Karpas-422 (cell line): ENCODE data around the gene KRTAP19-8. TPM values are rescaled to one million over a fixed set of nuclear protein-coding genes. Genes with fewer than 3 reads are reported as not detected.

Experiments
- DNase-seq: peaks from one replicate; pipeline ENCODE4 v3.0.0-alpha.2; 2015
- H2AFZ ChIP-seq: fragments of 200-600 bp; sonication (generic); 2 replicates; pipeline ENCODE4 v1.6.1; 2014; ENCODE audit warnings: antibody characterized with exemption, low read length, mixed read lengths
- H3K27ac ChIP-seq: fragments of 200-600 bp; sonication (generic); 2 replicates; pipeline ENCODE4 v1.5.1; 2014; ENCODE audit warnings: mild to moderate bottlenecking, low read length, moderate library complexity
- H3K27me3 ChIP-seq: fragments of 200-600 bp; sonication (generic); 2 replicates; pipeline ENCODE4 v1.6.1; 2014; ENCODE audit warnings: low read length, mixed read lengths
- H3K36me3 ChIP-seq: fragments of 200-600 bp; sonication (generic); 2 replicates; pipeline ENCODE4 v1.6.1; 2014; ENCODE audit warnings: low read length, mixed read lengths; ENCODE audit not compliant: insufficient read depth
- H3K4me1 ChIP-seq: fragments of 200-600 bp; sonication (generic); 2 replicates; pipeline ENCODE4 v1.6.1; 2014; ENCODE audit warnings: mild to moderate bottlenecking, low read length, mixed read lengths
- H3K4me2 ChIP-seq: fragments of 200-600 bp; sonication (generic); 2 replicates; pipeline ENCODE4 v1.6.1; 2014; ENCODE audit warnings: low read length, low read depth, mild to moderate bottlenecking; ENCODE audit not compliant: poor library complexity, severe bottlenecking
- H3K4me3 ChIP-seq: fragments of 200-600 bp; sonication (generic); 2 replicates; pipeline ENCODE4 v1.5.1; 2014; ENCODE audit warnings: mild to moderate bottlenecking, antibody characterized with exemption, low read length, mixed read lengths
- H3K79me2 ChIP-seq: fragments of 200-600 bp; sonication (generic); 2 replicates; pipeline ENCODE4 v1.6.1; 2014; ENCODE audit warnings: mild to moderate bottlenecking, low read length, mixed read lengths
- H3K9ac ChIP-seq: fragments of 200-600 bp; sonication (generic); 2 replicates; pipeline ENCODE4 v1.6.0; 2014; ENCODE audit warnings: low read length
- H3K9me2 ChIP-seq: fragments of 200-600 bp; sonication (generic), shearing (Covaris generic); replicated peaks from 2 replicates; pipeline ENCODE4 v1.6.0; 2014; ENCODE audit warnings: mild to moderate bottlenecking, low read length, moderate library complexity; ENCODE audit not compliant: insufficient read depth
- H3K9me3 ChIP-seq: fragments of 300-700, 200-600 bp; sonication (generic); 2 replicates; pipeline ENCODE4 v1.6.1; 2014; ENCODE audit warnings: low read length, mixed read lengths
- H4K20me1 ChIP-seq: fragments of 200-600 bp; sonication (generic); 2 replicates; pipeline ENCODE4 v1.6.1; 2014; ENCODE audit warnings: mild to moderate bottlenecking, antibody characterized with exemption, low read length, low read depth; ENCODE audit not compliant: insufficient read depth
- total RNA-seq: library from RNA; depleted of rRNA; stranded (reverse); fragments of >200 nt; shearing (Covaris generic); gene quantifications from 2 replicates; pipeline ENCODE4 v1.2.3, GENCODE V29; 2014; ENCODE audit warnings: low replicate concordance; rRNA removed

The KRTAP19-8 gene, protein sequence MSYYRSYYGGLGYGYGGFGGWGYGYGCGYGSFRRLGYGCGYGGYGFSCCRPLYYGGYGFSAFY
- not detected in 2 replicates for total RNA-seq

DNA sequence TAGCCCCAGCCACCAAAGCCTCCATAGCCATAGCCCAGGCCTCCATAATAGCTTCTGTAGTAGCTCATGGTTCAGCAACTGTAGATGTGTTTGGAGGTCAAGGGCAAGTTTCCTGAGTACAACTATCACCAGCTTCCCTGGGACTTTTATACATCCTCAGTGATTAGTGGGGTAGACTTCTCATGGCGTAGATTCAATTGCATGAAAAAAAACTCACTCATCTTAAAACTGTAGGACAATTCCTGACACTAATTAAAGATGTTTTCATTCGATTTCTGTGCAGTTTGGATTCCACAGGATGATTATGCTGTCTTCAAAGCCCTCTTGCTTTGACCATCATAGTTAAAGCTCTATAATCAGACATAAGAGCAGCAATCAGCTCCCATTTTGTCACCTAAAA, at the start of gene KRTAP19-8:
Gene KRTAP19-8 (minus strand): TSS at position 101 of the 400 bp plus-strand sequence. CDS start 33 bp downstream, at position 68.
- Histone ChIP-seq H3K9ac (no peak within 1 kb of the TSS), H3K9me2 (no peaks in the 10 kb centered on the region), H3K27me3 (no peaks in the 10 kb centered on the region), H3K4me3 (no peak within 1 kb of the TSS), H4K20me1 (no peaks in the 10 kb centered on the region), H3K4me1 (no peaks in the 10 kb centered on the region), H2AFZ (no peak within 1 kb of the TSS), H3K9me3 (no peaks in the 10 kb centered on the region), H3K79me2 (no peaks in the 10 kb centered on the region), H3K36me3 (no peaks in the 10 kb centered on the region), H3K4me2 (no peak within 1 kb of the TSS), H3K27ac (no peak within 1 kb of the TSS)
- no peak for DNase-seq

DNA sequence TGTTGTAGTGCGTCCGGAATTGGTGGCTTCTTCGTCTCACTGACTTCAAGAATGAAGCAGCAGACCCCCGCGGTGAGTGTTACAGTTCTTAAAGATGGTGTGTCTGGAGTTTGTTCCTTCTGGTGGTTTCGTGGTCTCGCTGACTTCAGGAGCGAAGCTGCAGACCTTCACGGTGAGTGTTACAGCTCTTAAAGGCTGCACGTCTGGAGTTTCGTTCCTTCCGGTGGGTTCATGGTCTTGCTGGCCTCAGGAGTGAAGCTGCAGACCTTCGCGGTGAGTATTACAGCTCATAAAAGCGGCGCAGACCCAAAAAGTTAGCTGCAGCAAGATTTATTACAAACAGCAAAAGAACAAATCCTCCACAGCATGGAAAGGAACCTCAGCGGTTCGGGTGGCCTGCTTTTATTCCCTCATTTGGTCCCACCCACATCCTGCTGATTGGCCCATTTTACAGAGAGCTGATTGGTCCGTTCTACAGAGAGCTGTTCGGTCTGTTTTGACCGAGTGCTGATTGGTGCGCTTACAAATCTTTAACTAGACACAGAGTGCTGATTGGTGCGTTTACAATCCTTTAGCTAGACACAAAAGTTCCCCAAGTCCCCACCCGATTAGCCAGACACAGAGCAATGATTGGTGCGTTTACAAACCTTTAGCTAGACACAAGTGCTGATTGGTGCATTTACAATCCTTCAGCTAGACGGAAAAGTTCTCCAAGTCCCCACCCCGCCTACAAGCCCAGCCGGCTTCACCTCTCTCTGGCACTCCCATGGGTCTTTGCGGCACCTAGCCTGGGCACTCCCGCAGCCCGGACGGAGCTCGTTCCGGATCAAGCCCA, 49.6 kb upstream of the KRTAP19-8 start:
- H3K4me3 ChIP-seq = no peak overlapping the region
- H3K9ac ChIP-seq = no peak overlapping the region
- H3K4me2 ChIP-seq = no peak overlapping the region
- H3K4me1 ChIP-seq = no peaks in the 10 kb centered on the region
- H3K27me3 ChIP-seq = no peaks in the 10 kb centered on the region
- no peaks in the 10 kb centered on the region for H3K36me3 ChIP-seq
- no peaks in the 10 kb centered on the region for H4K20me1 ChIP-seq
- no peak overlapping the region for H2AFZ ChIP-seq
- no peaks in the 10 kb centered on the region for H3K79me2 ChIP-seq
- DNase-seq = no peak
- no peaks in the 10 kb centered on the region for H3K9me2 ChIP-seq
- no peaks in the 10 kb centered on the region for H3K9me3 ChIP-seq
- H3K27ac ChIP-seq = no peak overlapping the region

DNA sequence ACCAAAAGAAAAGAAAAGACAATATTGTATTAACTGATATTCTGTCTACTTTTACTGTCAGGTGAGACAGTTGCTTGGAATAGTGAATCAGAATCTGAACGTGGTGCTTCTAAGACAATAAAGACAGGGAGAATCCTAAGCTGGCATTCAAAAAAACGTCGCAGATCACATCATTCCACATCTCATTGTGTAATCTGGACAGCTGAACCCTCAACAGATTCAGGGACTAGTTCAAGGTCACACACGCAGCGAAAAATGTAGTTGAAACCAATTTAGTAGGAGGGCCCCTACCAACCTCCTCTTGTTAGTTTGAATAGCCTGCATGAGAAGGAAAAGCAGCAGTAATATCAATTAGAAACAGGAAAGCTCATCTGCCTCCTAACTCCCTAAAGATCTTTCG, 46.4 kb upstream of the KRTAP19-8 start:
- H2AFZ ChIP-seq = no peak overlapping the region
- no peaks in the 10 kb centered on the region for H3K9me2 ChIP-seq
- H3K27ac ChIP-seq = no peak overlapping the region
- H3K79me2 ChIP-seq = no peaks in the 10 kb centered on the region
- H3K4me2 ChIP-seq = no peak overlapping the region
- no peak overlapping the region for H3K9ac ChIP-seq
- H3K9me3 ChIP-seq = no peaks in the 10 kb centered on the region
- H3K36me3 ChIP-seq = no peaks in the 10 kb centered on the region
- H3K27me3 ChIP-seq = no peaks in the 10 kb centered on the region
- DNase-seq = no peak
- H3K4me1 ChIP-seq = no peaks in the 10 kb centered on the region
- no peak overlapping the region for H3K4me3 ChIP-seq
- H4K20me1 ChIP-seq = no peaks in the 10 kb centered on the region

DNA sequence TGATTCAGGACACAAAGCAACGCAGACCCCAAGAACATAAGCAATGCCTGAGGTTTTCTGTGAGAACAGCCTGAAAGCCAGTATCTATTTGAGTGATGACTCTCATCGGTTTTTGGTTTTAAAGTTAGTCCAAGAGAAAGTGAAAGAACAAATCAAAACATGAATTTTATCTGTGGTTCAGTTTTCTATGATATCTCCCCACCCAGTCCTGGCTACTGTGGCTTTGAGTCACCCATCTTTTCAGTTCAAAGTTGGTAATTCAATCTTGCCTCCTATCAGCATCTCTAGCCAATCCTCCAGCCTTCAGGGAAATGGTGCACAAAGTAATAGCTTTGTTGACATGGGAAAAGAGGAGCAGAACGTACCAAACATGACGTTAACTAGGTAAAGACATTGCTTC, 40.5 kb upstream of the KRTAP19-8 start:
- Histone ChIP-seq H2AFZ (no peak overlapping the region), H3K9me2 (no peaks in the 10 kb centered on the region), H3K27me3 (no peaks in the 10 kb centered on the region), H3K27ac (no peak overlapping the region), H3K79me2 (no peaks in the 10 kb centered on the region), H3K36me3 (no peaks in the 10 kb centered on the region), H3K4me2 (no peak overlapping the region), H3K9me3 (no peaks in the 10 kb centered on the region), H4K20me1 (no peaks in the 10 kb centered on the region), H3K9ac (no peak overlapping the region), H3K4me1 (no peaks in the 10 kb centered on the region), H3K4me3 (no peak overlapping the region)
- no peak for DNase-seq

DNA sequence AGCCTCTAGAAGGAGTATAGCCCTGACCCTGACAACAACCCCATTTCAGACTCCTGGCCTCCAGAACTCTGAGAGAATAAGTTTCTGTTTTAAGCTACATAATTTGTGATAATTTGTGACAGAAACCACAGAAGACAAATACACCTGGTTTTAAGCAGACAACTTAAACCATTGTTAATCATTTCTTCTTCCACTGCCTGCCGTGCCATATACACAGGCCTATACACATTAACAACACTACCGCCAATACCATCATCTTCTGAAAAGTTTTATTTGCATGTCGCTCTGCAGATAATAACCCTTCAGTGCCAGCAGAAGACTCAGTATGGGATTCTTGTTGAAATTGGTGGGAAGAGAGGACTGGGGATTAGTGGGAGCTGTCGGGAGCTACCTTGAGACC, 39.9 kb upstream of the KRTAP19-8 start:
- H3K79me2 ChIP-seq = no peaks in the 10 kb centered on the region
- H4K20me1 ChIP-seq = no peaks in the 10 kb centered on the region
- no peak overlapping the region for H3K9ac ChIP-seq
- H3K4me2 ChIP-seq = no peak overlapping the region
- no peaks in the 10 kb centered on the region for H3K4me1 ChIP-seq
- no peaks in the 10 kb centered on the region for H3K9me2 ChIP-seq
- no peak overlapping the region for H2AFZ ChIP-seq
- H3K4me3 ChIP-seq = no peak overlapping the region
- H3K9me3 ChIP-seq = no peaks in the 10 kb centered on the region
- no peak overlapping the region for H3K27ac ChIP-seq
- H3K36me3 ChIP-seq = no peaks in the 10 kb centered on the region
- DNase-seq = no peak
- H3K27me3 ChIP-seq = no peaks in the 10 kb centered on the region

DNA sequence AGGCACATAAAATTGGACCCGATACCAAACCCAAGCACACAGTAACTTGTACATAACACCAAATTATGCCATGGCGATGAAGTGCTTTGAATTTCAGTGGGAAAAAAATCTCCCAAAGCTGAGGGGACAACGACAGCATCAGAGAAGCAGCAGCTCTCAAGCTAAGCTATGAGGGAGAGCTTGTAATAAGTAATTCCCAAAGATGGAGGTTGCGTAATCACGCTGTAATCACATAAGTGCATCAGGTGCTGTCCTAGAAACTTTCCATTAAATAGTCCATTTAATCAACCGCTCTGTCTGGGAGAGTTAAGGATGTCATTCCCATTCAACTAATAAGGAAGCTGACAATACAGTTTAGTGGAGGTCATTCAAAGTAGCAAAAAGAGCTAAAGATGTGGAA, 37.6 kb upstream of the KRTAP19-8 start:
- H3K9me3 ChIP-seq = no peaks in the 10 kb centered on the region

DNA sequence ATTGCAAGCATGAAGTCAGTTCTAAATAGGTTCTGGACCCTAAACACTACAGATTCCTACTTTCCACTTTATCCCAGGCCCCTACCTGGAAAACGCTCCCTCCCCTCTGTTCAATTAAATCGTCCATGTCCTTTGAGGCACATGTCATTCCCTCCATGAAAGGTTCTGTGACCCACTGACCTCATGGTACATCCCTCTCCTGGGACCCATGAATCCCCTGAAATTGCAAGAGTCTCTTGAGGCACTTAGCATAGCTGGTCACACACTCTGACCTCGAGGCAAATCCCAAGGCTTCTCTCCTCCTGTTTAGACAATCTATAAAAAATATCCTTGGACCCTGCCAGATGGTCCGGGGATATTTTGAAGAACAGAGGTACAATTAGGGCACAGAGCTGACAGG, 34.3 kb upstream of the KRTAP19-8 start:
- Histone ChIP-seq H3K79me2 (no peaks in the 10 kb centered on the region), H3K4me2 (no peak overlapping the region), H3K4me3 (no peak overlapping the region), H2AFZ (no peak overlapping the region), H3K9me2 (no peaks in the 10 kb centered on the region), H4K20me1 (no peaks in the 10 kb centered on the region), H3K4me1 (no peaks in the 10 kb centered on the region), H3K27ac (no peak overlapping the region), H3K9ac (no peak overlapping the region), H3K9me3 (no peaks in the 10 kb centered on the region), H3K27me3 (no peaks in the 10 kb centered on the region), H3K36me3 (no peaks in the 10 kb centered on the region)
- DNase-seq = no peak

More for the DNA sequence above, 37.6 kb upstream of the KRTAP19-8 start:
- Histone ChIP-seq H3K36me3 (no peaks in the 10 kb centered on the region), H3K9ac (no peak overlapping the region), H4K20me1 (no peaks in the 10 kb centered on the region), H3K79me2 (no peaks in the 10 kb centered on the region), H2AFZ (no peak overlapping the region), H3K4me1 (no peaks in the 10 kb centered on the region), H3K4me3 (no peak overlapping the region), H3K27ac (no peak overlapping the region), H3K9me2 (no peaks in the 10 kb centered on the region), H3K4me2 (no peak overlapping the region), H3K27me3 (no peaks in the 10 kb centered on the region)
- no peak for DNase-seq

DNA sequence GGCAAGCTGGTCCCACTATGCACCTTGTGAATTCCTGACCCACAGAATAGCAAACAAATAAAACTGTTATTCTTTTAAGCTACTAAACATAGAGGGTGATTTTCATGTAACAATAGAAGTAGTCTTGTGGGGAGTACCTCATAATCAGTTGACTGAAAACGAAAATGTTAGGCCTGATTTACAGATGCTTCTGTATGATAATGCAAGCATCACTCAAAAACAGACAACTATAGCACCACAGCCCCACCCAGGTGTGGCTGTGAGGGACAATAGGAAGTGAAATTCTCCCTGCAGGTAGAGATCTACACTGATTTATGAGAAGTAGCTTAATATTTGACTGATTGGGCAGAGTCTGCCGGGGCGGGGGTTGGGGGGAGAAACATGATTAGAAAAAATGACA, 26.5 kb upstream of the KRTAP19-8 start:
- H3K36me3 ChIP-seq = no peaks in the 10 kb centered on the region
- no peaks in the 10 kb centered on the region for H4K20me1 ChIP-seq
- no peak overlapping the region for H3K27ac ChIP-seq
- H3K4me1 ChIP-seq = no peaks in the 10 kb centered on the region
- no peaks in the 10 kb centered on the region for H3K79me2 ChIP-seq
- DNase-seq = no peak
- no peak overlapping the region for H2AFZ ChIP-seq
- H3K4me3 ChIP-seq = no peak overlapping the region
- no peaks in the 10 kb centered on the region for H3K27me3 ChIP-seq
- H3K9me3 ChIP-seq = no peaks in the 10 kb centered on the region
- no peak overlapping the region for H3K4me2 ChIP-seq
- no peaks in the 10 kb centered on the region for H3K9me2 ChIP-seq
- H3K9ac ChIP-seq = no peak overlapping the region
